ENCODE data around the gene HK1.
"Not testable (repeated sequence)": the region's sequence is repeated elsewhere in the genome, so short reads cannot be mapped to it uniquely, and the experiment has no call there.

Gene HK1

GRCh38 chr10:69435966-69436520, 157.7 kb downstream of the HK1 start:
- no peaks in the 10 kb centered on the region for H3K4me1 Mint-ChIP-seq

GRCh38 chr10:69437321-69438259, 159.3 kb downstream of the HK1 start:
- H3K4me1 Mint-ChIP-seq: no peaks in the 10 kb centered on the region
- no peak overlapping the region for H3K4me3 Mint-ChIP-seq
- H3K36me3 Mint-ChIP-seq (ENCODE audit: low read depth): no peaks in the 10 kb centered on the region
- DNase-seq (no peak), ATAC-seq (no peak)
- no peak overlapping the region for H3K27ac Mint-ChIP-seq
- peaks cover 9% of the 10 kb centered on the region for H3K27me3 Mint-ChIP-seq
- no peaks in the 10 kb centered on the region for H3K9me3 Mint-ChIP-seq

More at GRCh38 chr10:69435966-69436520, 157.7 kb downstream of the HK1 start:
- H3K9me3 Mint-ChIP-seq: no peaks in the 10 kb centered on the region
- H3K27ac Mint-ChIP-seq: no peak overlapping the region
- H3K4me3 Mint-ChIP-seq: no peak overlapping the region
- ATAC-seq: no peak
- DNase-seq: no peak
- H3K36me3 Mint-ChIP-seq (ENCODE audit: low read depth): no peaks in the 10 kb centered on the region
- peaks cover 9% of the 10 kb centered on the region for H3K27me3 Mint-ChIP-seq

DNA sequence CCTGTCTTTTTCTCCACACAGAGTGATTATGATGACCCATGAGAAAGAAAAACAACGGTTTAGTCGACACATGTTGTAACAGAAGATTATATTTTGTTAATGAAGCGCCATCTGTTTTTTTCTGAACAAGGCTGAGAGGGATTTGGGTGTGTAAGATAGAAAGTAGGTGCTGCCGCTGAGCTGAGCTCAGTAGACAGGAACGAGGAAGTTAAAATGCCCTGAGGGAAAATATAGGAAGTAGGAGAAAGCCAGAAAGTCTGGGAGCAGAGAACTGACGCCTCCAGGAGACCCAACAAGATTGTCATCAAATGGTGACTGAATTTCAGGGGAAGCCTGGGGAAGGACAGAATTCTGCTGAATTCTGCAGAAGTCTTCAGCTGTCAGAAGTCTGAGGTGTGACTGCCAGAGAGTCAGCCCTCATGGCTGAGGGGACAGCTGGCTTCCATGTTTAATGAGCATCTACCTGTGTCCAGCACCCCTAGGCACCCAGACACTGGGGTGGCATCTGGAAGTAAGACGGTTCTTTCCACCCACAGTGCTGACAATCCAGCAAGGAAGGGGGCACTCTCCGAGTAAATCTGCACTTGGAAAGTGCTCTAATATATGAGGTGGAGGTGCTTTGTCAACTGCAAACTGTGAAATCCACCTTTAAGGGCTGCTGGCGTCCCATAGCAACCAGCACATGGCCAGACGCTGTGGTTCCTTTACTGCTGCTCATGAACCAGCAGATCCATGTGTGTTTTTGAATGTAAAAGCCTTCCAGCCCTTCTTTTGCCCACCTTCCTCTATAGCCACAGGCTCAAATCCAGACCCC, 160.4 kb downstream of the HK1 start:
- H3K4me1 Mint-ChIP-seq: no peaks in the 10 kb centered on the region
- no peak for ATAC-seq
- H3K27me3 Mint-ChIP-seq: peaks cover 9% of the 10 kb centered on the region

GRCh38 chr10:69439350-69439739, 161.0 kb downstream of the HK1 start:
- no peak for DNase-seq

More for the DNA sequence above, 160.4 kb downstream of the HK1 start:
- no peaks in the 10 kb centered on the region for H3K9me3 Mint-ChIP-seq
- DNase-seq: no peak
- H3K4me3 Mint-ChIP-seq: no peak overlapping the region
- H3K36me3 Mint-ChIP-seq (ENCODE audit: low read depth): no peaks in the 10 kb centered on the region
- H3K27ac Mint-ChIP-seq: no peak overlapping the region

DNA sequence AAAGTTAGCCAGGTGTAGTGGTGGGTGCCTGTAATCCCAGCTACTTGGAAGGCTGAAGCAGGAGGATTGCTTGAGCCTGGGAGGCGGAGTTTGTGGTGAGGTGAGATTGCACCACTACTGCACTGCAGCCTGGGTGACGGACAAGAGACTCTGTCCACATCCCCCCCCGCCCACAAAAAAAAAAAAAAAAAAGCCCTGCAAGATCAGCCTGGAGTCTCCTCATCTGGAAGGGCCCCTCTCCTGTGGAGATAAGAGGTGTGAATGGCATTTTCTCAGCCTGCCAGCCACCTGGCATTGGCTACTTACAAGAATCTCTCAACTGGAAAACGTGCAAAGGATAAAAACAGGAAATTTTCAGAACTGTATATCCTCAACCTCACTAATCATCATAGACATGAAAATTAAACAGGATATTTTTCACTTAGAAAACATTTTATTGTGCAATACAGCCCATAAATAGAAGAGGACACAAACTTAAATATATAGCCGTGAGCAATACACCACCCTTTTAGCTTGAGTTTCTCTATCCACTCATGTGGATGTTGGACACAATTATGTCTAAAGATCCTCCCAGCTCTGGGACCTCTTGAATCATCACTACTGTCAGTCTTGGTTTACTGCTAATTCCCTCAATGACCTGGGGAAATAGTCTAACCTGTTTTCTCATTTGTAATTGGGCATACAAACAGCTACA, 161.7 kb downstream of the HK1 start:
- DNase-seq (no peak), ATAC-seq (no peak)
- no peaks in the 10 kb centered on the region for H3K4me1 Mint-ChIP-seq
- peaks cover 9% of the 10 kb centered on the region for H3K27me3 Mint-ChIP-seq
- no peak overlapping the region for H3K27ac Mint-ChIP-seq
- no peak overlapping the region for H3K4me3 Mint-ChIP-seq
- no peaks in the 10 kb centered on the region for H3K36me3 Mint-ChIP-seq (ENCODE audit: low read depth)
- no peaks in the 10 kb centered on the region for H3K9me3 Mint-ChIP-seq

More at GRCh38 chr10:69439350-69439739, 161.0 kb downstream of the HK1 start:
- Mint-ChIP-seq H3K27me3 (peaks cover 10% of the 10 kb centered on the region), H3K4me1 (no peaks in the 10 kb centered on the region), H3K9me3 (no peaks in the 10 kb centered on the region), H3K4me3 (no peak overlapping the region), H3K36me3 (ENCODE audit: low read depth) (no peaks in the 10 kb centered on the region), H3K27ac (no peak overlapping the region)
- ATAC-seq: no peak

- Mint-ChIP-seq H3K36me3 (ENCODE audit: low read depth) (no peaks in the 10 kb centered on the region), H3K27ac (no peak overlapping the region)
- no peak for ATAC-seq
Observed at GRCh38 chr10:69443354-69443753, 165.1 kb downstream of the HK1 start.

GRCh38 chr10:69445041-69445440, 166.7 kb downstream of the HK1 start:
- no peak overlapping the region for H3K4me3 Mint-ChIP-seq
- no peak for ATAC-seq
- H3K27ac Mint-ChIP-seq: no peak overlapping the region
- H3K27me3 Mint-ChIP-seq: peaks cover 3% of the 10 kb centered on the region
- no peaks in the 10 kb centered on the region for H3K36me3 Mint-ChIP-seq (ENCODE audit: low read depth)
- DNase-seq: no peak
- H3K4me1 Mint-ChIP-seq: no peaks in the 10 kb centered on the region
- no peaks in the 10 kb centered on the region for H3K9me3 Mint-ChIP-seq

More at GRCh38 chr10:69443354-69443753, 165.1 kb downstream of the HK1 start:
- Mint-ChIP-seq H3K27me3 (peaks cover 8% of the 10 kb centered on the region), H3K4me1 (no peaks in the 10 kb centered on the region), H3K9me3 (no peaks in the 10 kb centered on the region), H3K4me3 (no peak overlapping the region)
- no peak for DNase-seq

DNA sequence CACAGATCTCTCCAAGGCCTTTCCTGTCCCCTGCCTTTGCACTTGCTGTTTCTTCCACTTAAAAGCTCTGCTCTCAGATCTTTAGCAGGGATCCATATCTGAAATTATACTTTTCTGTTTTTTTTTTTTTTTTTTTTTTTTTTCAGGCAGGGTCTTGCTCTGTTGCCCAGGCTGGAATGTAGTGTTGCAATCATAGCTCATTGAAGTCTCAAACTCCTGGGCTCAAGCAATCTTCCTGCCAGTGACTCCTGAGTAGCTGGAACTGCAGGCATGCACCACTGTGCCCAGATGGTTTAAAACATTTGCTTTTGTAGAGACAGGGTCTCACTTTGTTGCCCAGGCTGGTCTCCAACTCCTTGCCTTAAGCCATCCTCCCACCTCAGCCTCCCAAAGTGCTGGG, 167.9 kb downstream of the HK1 start:
- no peak overlapping the region for H3K27ac Mint-ChIP-seq
- H3K9me3 Mint-ChIP-seq: no peaks in the 10 kb centered on the region
- DNase-seq: no peak
- peaks cover 3% of the 10 kb centered on the region for H3K27me3 Mint-ChIP-seq
- H3K36me3 Mint-ChIP-seq (ENCODE audit: low read depth): no peaks in the 10 kb centered on the region
- H3K4me3 Mint-ChIP-seq: no peak overlapping the region
- peaks cover 5% of the 10 kb centered on the region for H3K4me1 Mint-ChIP-seq
- no peak for ATAC-seq

GRCh38 chr10:69446650-69447151, 168.4 kb downstream of the HK1 start:
- no peaks in the 10 kb centered on the region for H3K9me3 Mint-ChIP-seq
- DNase-seq (no peak), ATAC-seq (no peak)
- peaks cover 5% of the 10 kb centered on the region for H3K4me1 Mint-ChIP-seq
- no peak overlapping the region for H3K27ac Mint-ChIP-seq
- no peak overlapping the region for H3K4me3 Mint-ChIP-seq
- H3K36me3 Mint-ChIP-seq (ENCODE audit: low read depth): no peaks in the 10 kb centered on the region
- peaks cover 3% of the 10 kb centered on the region for H3K27me3 Mint-ChIP-seq

DNA sequence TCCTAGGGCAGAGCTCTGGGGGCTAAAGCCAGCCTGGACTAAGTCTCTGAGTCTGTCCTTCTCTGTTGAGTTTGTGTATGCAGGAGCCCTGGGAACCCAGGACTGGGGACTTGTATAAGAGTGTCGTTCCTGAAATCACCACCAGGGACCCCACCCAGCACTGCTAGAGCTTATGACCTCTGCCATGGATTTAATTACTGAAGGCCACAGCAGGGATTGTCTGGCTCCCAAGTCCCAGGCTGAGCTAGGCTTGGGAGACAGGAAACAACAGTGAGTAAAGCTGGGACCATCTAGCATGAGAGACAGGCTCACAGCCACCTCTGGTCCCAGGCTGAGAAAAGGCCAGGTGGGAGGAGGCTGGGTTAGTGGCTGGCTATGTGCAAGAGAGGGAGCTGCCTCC, 171.5 kb downstream of the HK1 start:
- Mint-ChIP-seq H3K4me3 (no peak overlapping the region), H3K27me3 (peaks cover 9% of the 10 kb centered on the region), H3K4me1 (peaks cover 7% of the 10 kb centered on the region), H3K9me3 (no peaks in the 10 kb centered on the region), H3K27ac (no peak overlapping the region), H3K36me3 (ENCODE audit: low read depth) (no peaks in the 10 kb centered on the region)
- ATAC-seq (peak; percentile 65), DNase-seq (peak; percentile 35)

GRCh38 chr10:69450395-69450794, 172.1 kb downstream of the HK1 start:
- H3K4me3 Mint-ChIP-seq; DNase-seq; H3K36me3 Mint-ChIP-seq (ENCODE audit: low read depth); H3K4me1 Mint-ChIP-seq; H3K9me3 Mint-ChIP-seq; H3K27ac Mint-ChIP-seq; H3K27me3 Mint-ChIP-seq; ATAC-seq: not testable (repeated sequence)

- ATAC-seq (peak; percentile 96), DNase-seq (peak; percentile 74)
- Mint-ChIP-seq H3K27ac (no peak within 1 kb of the TSS), H3K4me1 (peaks cover 7% of the 10 kb centered on the region), H3K9me3 (no peaks in the 10 kb centered on the region), H3K36me3 (ENCODE audit: low read depth) (no peaks in the 10 kb centered on the region), H3K27me3 (peaks cover 9% of the 10 kb centered on the region), H3K4me3 (peak within 1 kb of the TSS; percentile 70)
Observed at GRCh38 chr10:69451209-69451783, 173.0 kb downstream of the HK1 start, which contains the start of gene TSPAN15. Gene TSPAN15, plus strand, starts transcription at chr10:69451465. Its CDS starts 130 bp downstream, at chr10:69451595.

All from activated naive CD8-positive, alpha-beta T cell treated with anti-CD3 and anti-CD28 coated beads, Interleukin-2, amount 50 U/mL, for 24 hours (primary cell).